Trophoblast cell (in vitro differentiated cells and primary cell): Measurements from ENCODE around the gene UBE2E2. TPM values are rescaled to one million over a fixed set of nuclear protein-coding genes. Genes with fewer than 3 reads are reported as not detected.

ENCODE experiments used
- DNase-seq, 2 donors: peaks; one replicate each; pipeline ENCODE4 v3.0.0-alpha.2; 2016
- H2AFZ ChIP-seq: 2 replicates; pipeline ENCODE4 v1.6.1; 2013; ENCODE audit warnings: low read length, moderate library complexity, mild to moderate bottlenecking; ENCODE audit not compliant: insufficient read depth, poor library complexity
- H2AK5ac ChIP-seq: 2 replicates; pipeline ENCODE4 v1.6.1; 2013; ENCODE audit warnings: mild to moderate bottlenecking, low read length
- H2BK120ac ChIP-seq: 2 replicates; pipeline ENCODE4 v1.6.1; 2013; ENCODE audit warnings: low read length, mild to moderate bottlenecking, moderate library complexity; ENCODE audit not compliant: insufficient read depth, poor library complexity
- H2BK12ac ChIP-seq: 2 replicates; pipeline ENCODE4 v1.6.1; 2013; ENCODE audit warnings: mild to moderate bottlenecking, low read length, moderate library complexity
- H2BK5ac ChIP-seq: 2 replicates; pipeline ENCODE4 v1.6.1; 2013; ENCODE audit warnings: low read length, low read depth, moderate library complexity, mild to moderate bottlenecking; ENCODE audit not compliant: poor library complexity
- H3K14ac ChIP-seq: 2 replicates; pipeline ENCODE4 v1.6.1; 2013; ENCODE audit warnings: mild to moderate bottlenecking, low read length
- H3K18ac ChIP-seq: 2 replicates; pipeline ENCODE4 v1.6.1; 2013; ENCODE audit warnings: mild to moderate bottlenecking, low read length
- H3K23ac ChIP-seq: 2 replicates; pipeline ENCODE4 v1.6.1; 2013; ENCODE audit warnings: low read length
- H3K27ac ChIP-seq: 2 replicates; pipeline ENCODE4 v1.5.1; 2013; ENCODE audit warnings: low read depth, mild to moderate bottlenecking, inconsistent platforms, low read length, moderate library complexity
- H3K27me3 ChIP-seq: 2 replicates; pipeline ENCODE4 v1.6.1; 2013; ENCODE audit warnings: inconsistent platforms, mild to moderate bottlenecking, low read length, moderate library complexity; ENCODE audit not compliant: insufficient read depth
- H3K36me3 ChIP-seq, 2 experiments: 1 replicate in 1 of 2; 2 replicates in 1 of 2; pipeline ENCODE4 v1.6.1; 2013; ENCODE audit warnings: low read length in 2 of 2, mild to moderate bottlenecking in 2 of 2, moderate library complexity in 1 of 2; ENCODE audit not compliant: insufficient read depth in 2 of 2, control insufficient read depth in 1 of 2
- H3K4ac ChIP-seq: 2 replicates; pipeline ENCODE4 v1.6.1; 2013; ENCODE audit warnings: low read depth, mild to moderate bottlenecking, low read length, moderate library complexity
- H3K4me1 ChIP-seq, 2 experiments: 1 replicate in 1 of 2; 2 replicates in 1 of 2; pipeline ENCODE4 v1.6.1; 2013; ENCODE audit warnings: low read length in 2 of 2, mild to moderate bottlenecking in 2 of 2, moderate library complexity in 1 of 2; ENCODE audit not compliant: insufficient read depth in 2 of 2, control insufficient read depth in 1 of 2
- H3K4me2 ChIP-seq: 2 replicates; pipeline ENCODE4 v1.6.1; 2013; ENCODE audit warnings: inconsistent platforms, mild to moderate bottlenecking, low read length, moderate library complexity
- H3K4me3 ChIP-seq: 2 replicates; pipeline ENCODE4 v1.5.1; 2013; ENCODE audit warnings: mild to moderate bottlenecking, low read depth, low read length, inconsistent platforms
- H3K79me1 ChIP-seq: one replicate; pipeline ENCODE4 v1.6.1; 2013; ENCODE audit warnings: low read length
- H3K79me2 ChIP-seq: 2 replicates; pipeline ENCODE4 v1.6.1; 2013; ENCODE audit warnings: low read length, mild to moderate bottlenecking; ENCODE audit not compliant: control insufficient read depth, insufficient read depth, poor library complexity
- H3K9ac ChIP-seq: 2 replicates; pipeline ENCODE4 v1.6.1; 2013; ENCODE audit warnings: mild to moderate bottlenecking, low read length
- H3K9me3 ChIP-seq: 2 replicates; pipeline ENCODE4 v1.6.1; 2013; ENCODE audit warnings: low read depth, mild to moderate bottlenecking, control low read depth, inconsistent platforms, low read length; ENCODE audit not compliant: insufficient read depth
- H4K12ac ChIP-seq: 2 replicates; pipeline ENCODE4 v1.6.1; 2013; ENCODE audit warnings: low read depth, mild to moderate bottlenecking, low read length, moderate library complexity
- H4K8ac ChIP-seq: 2 replicates; pipeline ENCODE4 v1.6.1; 2013; ENCODE audit warnings: low read depth, mild to moderate bottlenecking, low read length, moderate library complexity
- H4K91ac ChIP-seq: one replicate; pipeline ENCODE4 v1.6.1; 2013; ENCODE audit warnings: low read depth, mild to moderate bottlenecking, low read length, moderate library complexity
- WGBS: extraction: QIAGEN DNeasy Blood & Tissue Kit; methylation state at CpG from one replicate; pipeline ENCODE4 v1.1.7; 2013; ENCODE audit warnings: missing lambda C conversion rate; ENCODE audit not compliant: insufficient read length, insufficient coverage; ENCODE audit errors: extremely low coverage; 5-methylcytosine and 5-hydroxymethylcytosine counted together
- polyA plus RNA-seq: library from polyadenylated mRNA; stranded (reverse); fragments of 200-250 nt; gene quantifications from 2 replicates; pipeline ENCODE4 v1.2.3, GENCODE V29; 2013

Gene UBE2E2
- 25.6 and 26.0 TPM in 2 replicates for polyA plus RNA-seq

DNA sequence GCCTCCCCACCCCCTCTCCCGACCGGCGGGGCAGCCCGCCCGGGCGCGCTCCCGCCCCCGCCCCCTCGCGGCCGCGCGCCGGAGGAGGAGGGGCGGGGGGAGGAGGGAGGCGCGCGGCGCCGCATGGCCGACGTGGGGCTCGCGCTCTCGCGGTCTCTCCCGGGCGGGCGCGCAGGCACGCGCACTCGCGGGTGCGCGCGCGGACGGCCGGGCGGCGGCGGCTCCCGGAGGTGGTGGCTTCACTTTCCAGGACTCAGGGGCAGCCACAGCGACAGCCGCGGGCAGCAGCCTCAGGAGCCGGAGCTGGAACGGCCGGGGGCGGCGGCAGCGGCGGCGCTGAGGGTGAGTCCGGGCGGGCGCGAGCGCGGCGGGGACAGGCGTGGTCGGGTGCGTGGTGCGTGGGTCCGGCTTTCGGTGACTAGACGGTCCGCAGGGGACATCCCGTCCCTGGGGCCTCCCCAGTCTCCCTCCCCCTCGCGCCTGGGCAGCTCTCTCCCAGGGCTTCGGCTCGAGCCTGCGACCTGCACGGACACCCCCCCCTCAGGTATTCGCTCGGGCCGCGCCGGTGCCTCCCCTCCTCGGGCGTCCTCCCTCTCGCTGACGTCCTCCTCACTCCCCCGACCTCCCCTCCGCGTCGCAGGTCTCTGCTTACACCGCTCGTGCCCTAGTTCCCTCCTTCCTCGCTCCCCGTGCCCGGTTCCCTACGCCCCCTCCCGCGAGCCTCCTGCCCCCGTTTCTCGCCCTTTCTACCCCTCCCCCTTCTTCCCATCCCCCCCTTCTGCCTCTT, at the start of gene UBE2E2:
Gene UBE2E2 (plus strand): TSS at position 407 of the 787 bp plus-strand sequence.
- H4K8ac ChIP-seq = peak within 1 kb of the TSS; percentile 96
- H3K4me1 ChIP-seq = no peaks in the 10 kb centered on the region
- H4K91ac ChIP-seq = peak within 1 kb of the TSS; percentile 88
- H2BK12ac ChIP-seq = peak within 1 kb of the TSS; percentile 65
- H3K4me3 ChIP-seq = peak within 1 kb of the TSS; percentile 90
- no peaks in the 10 kb centered on the region for H3K9me3 ChIP-seq
- peak within 1 kb of the TSS; percentile 80 for H2AFZ ChIP-seq
- WGBS = no CpG with 5 or more reads among the region's 101 CpGs
- H2BK5ac ChIP-seq = peak within 1 kb of the TSS; percentile 45
- peak within 1 kb of the TSS; percentile 39 for H3K4ac ChIP-seq
- H4K12ac ChIP-seq = peak within 1 kb of the TSS; percentile 81
- H3K4me2 ChIP-seq = peak within 1 kb of the TSS; percentile 99
- H3K79me1 ChIP-seq = peaks cover 13% of the 10 kb centered on the region
- no peaks in the 10 kb centered on the region for H3K36me3 ChIP-seq
- no peak within 1 kb of the TSS for H3K23ac ChIP-seq
- no peaks in the 10 kb centered on the region for H3K27me3 ChIP-seq
- H2AK5ac ChIP-seq = peak within 1 kb of the TSS; percentile 33
- H3K79me2 ChIP-seq = peaks cover 10% of the 10 kb centered on the region
- H3K14ac ChIP-seq = peak within 1 kb of the TSS; percentile 89
- peak within 1 kb of the TSS; percentile 72 for H3K9ac ChIP-seq
- H3K27ac ChIP-seq = peak within 1 kb of the TSS; percentile 24
- DNase-seq = peak; percentile 48 to 84
- peak within 1 kb of the TSS; percentile 89 for H2BK120ac ChIP-seq
- H3K18ac ChIP-seq = peak within 1 kb of the TSS; percentile 81

DNA sequence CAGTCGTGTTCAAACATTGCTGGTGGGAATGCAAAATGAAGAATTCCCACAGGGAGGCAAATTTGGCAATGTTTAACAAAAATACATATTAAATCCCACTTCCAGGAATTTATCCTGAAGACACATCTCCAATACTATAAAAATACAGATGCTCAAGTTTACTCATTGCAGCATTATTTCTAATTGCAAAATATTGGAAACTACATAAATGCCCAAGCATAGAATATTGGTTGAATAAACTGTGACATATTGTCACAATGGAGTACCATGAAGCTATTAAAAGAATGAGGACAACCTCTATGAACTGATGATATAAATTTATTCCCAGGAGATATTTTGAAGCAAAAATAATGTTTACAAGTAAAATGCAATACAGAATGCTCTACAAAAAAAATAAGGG, 49.7 kb upstream of the UBE2E2 start:
- DNase-seq = no peak
- Histone ChIP-seq H3K4me2 (no peak overlapping the region), H2BK5ac (no peak overlapping the region), H2AK5ac (no peak overlapping the region), H3K4me3 (no peak overlapping the region), H3K27ac (no peak overlapping the region), H3K14ac (no peak overlapping the region), H2BK12ac (no peak overlapping the region), H4K12ac (no peak overlapping the region), H3K9me3 (no peaks in the 10 kb centered on the region), H3K79me2 (no peaks in the 10 kb centered on the region), H3K27me3 (no peaks in the 10 kb centered on the region), H2AFZ (no peak overlapping the region), H3K79me1 (no peaks in the 10 kb centered on the region), H4K91ac (no peak overlapping the region), H4K8ac (no peak overlapping the region), H3K18ac (no peak overlapping the region), H2BK120ac (no peak overlapping the region), H3K4me1 (no peaks in the 10 kb centered on the region), H3K9ac (no peak overlapping the region), H3K4ac (no peak overlapping the region), H3K36me3 (no peaks in the 10 kb centered on the region), H3K23ac (no peak overlapping the region)
- no CpG with 5 or more reads among the region's 1 CpG for WGBS

- Histone ChIP-seq H3K4ac (no peak overlapping the region), H2BK5ac (no peak overlapping the region), H2AFZ (no peak overlapping the region), H3K27ac (no peak overlapping the region), H2BK12ac (no peak overlapping the region), H4K8ac (no peak overlapping the region), H3K18ac (no peak overlapping the region), H3K27me3 (no peaks in the 10 kb centered on the region), H3K4me1 (no peaks in the 10 kb centered on the region), H3K4me2 (no peak overlapping the region), H3K36me3 (no peaks in the 10 kb centered on the region), H4K12ac (no peak overlapping the region), H3K79me1 (no peaks in the 10 kb centered on the region), H3K9me3 (no peaks in the 10 kb centered on the region), H4K91ac (no peak overlapping the region), H3K14ac (no peak overlapping the region), H2BK120ac (no peak overlapping the region), H2AK5ac (no peak overlapping the region), H3K9ac (no peak overlapping the region), H3K4me3 (no peak overlapping the region), H3K79me2 (no peaks in the 10 kb centered on the region), H3K23ac (no peak overlapping the region)
- DNase-seq = no peak
- no CpG with 5 or more reads among the region's 3 CpGs for WGBS
Observed at GRCh38 chr3:23157331-23157730, 45.8 kb upstream of the UBE2E2 start.

- Histone ChIP-seq H3K79me1 (no peaks in the 10 kb centered on the region), H3K79me2 (no peaks in the 10 kb centered on the region), H2AFZ (no peak overlapping the region), H3K14ac (no peak overlapping the region), H4K12ac (no peak overlapping the region), H3K23ac (no peak overlapping the region), H3K18ac (no peak overlapping the region), H2AK5ac (no peak overlapping the region), H2BK120ac (no peak overlapping the region), H4K8ac (no peak overlapping the region), H3K36me3 (no peaks in the 10 kb centered on the region), H4K91ac (no peak overlapping the region), H2BK12ac (no peak overlapping the region), H3K9me3 (no peaks in the 10 kb centered on the region), H3K27me3 (no peaks in the 10 kb centered on the region), H3K4me1 (peaks cover 0 to 2% of the 10 kb centered on the region in 2 experiments), H3K4ac (no peak overlapping the region), H3K4me2 (no peak overlapping the region), H3K9ac (no peak overlapping the region), H2BK5ac (no peak overlapping the region), H3K4me3 (no peak overlapping the region), H3K27ac (no peak overlapping the region)
- peak in 1 of 2 donors; percentile 22 for DNase-seq
- WGBS = no CpG with 5 or more reads among the region's 2 CpGs
Observed at GRCh38 chr3:23159929-23160328, 43.2 kb upstream of the UBE2E2 start.
